Mucosa of stomach (tissue), 1 donor: Measurements from ENCODE around the gene PTPN6.
A peak's percentile ranks its signal among the peaks of the same experiment; 100 is the strongest.

Source experiments
- H3K27me3 ChIP-seq: one replicate; pipeline ENCODE4 v1.7.0; 2013; ENCODE audit warnings: mild to moderate bottlenecking, low read length; ENCODE audit not compliant: control insufficient read depth, insufficient read depth
- H3K36me3 ChIP-seq: one replicate; pipeline ENCODE4 v1.7.0; 2013; ENCODE audit warnings: low read length; ENCODE audit not compliant: control insufficient read depth, insufficient read depth
- H3K4me1 ChIP-seq: one replicate; pipeline ENCODE4 v1.7.0; 2013; ENCODE audit warnings: mild to moderate bottlenecking, low read length; ENCODE audit not compliant: control insufficient read depth, insufficient read depth
- H3K4me3 ChIP-seq: one replicate; pipeline ENCODE4 v1.7.0; 2013; ENCODE audit warnings: low read length
- H3K9ac ChIP-seq: one replicate; pipeline ENCODE4 v1.7.0; 2013; ENCODE audit warnings: mild to moderate bottlenecking, low read length, moderate library complexity
- H3K9me3 ChIP-seq: one replicate; pipeline ENCODE4 v1.7.0; 2013; ENCODE audit warnings: mild to moderate bottlenecking, low read length, moderate library complexity; ENCODE audit not compliant: control insufficient read depth
- donor health status: Pancreatic carcinoma.

The PTPN6 gene

DNA sequence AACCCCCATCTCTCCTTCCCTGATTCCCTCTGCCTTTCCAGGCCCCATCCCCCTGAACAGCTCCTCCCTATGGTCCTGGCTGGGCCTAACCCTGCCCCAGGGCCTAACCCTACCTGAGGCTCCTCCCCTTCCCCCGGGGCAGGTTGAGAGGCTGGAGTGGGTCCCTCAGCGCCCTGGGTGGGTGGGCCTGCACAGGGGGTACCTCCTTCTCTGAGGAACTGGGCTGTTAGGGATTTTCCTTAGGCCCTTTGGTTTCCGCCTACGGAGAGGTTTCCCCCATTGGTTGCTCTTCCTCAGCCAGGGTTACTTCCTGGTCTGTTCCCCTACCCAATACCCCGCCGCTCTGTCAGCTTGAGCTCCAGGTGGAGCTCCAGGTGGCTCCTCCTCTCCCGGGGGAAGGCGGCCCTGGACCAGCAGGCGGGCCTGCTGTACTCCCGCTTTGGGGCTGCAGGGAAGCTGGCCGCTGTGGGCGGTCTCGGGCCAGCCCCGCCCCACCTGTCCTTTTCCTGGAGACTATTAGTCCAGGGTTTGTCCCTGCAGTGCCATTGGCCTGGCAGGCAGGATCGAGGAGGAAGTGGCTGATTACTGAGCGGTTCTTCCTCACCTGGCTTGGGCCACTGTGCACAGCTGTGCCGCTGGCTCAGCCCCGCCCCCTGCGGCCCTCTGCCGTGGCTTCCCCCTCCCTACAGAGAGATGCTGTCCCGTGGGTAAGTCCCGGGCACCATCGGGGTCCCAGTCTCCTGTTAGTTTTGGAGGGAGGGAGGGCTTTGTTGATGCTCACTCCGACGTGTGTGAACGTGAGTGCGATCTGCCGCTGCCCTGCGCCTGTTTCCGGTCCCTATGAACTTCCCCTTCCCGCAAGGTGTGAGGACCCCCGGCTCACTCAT is 4.9 kb upstream of the PTPN6 start:
- H3K9ac ChIP-seq: peak overlapping the region; percentile 65
- H3K9me3 ChIP-seq: no peaks in the 10 kb centered on the region
- peaks cover 33% of the 10 kb centered on the region for H3K4me1 ChIP-seq
- H3K4me3 ChIP-seq: peak overlapping the region; percentile 39
- H3K27me3 ChIP-seq: no peaks in the 10 kb centered on the region
- peaks cover 4% of the 10 kb centered on the region for H3K36me3 ChIP-seq

DNA sequence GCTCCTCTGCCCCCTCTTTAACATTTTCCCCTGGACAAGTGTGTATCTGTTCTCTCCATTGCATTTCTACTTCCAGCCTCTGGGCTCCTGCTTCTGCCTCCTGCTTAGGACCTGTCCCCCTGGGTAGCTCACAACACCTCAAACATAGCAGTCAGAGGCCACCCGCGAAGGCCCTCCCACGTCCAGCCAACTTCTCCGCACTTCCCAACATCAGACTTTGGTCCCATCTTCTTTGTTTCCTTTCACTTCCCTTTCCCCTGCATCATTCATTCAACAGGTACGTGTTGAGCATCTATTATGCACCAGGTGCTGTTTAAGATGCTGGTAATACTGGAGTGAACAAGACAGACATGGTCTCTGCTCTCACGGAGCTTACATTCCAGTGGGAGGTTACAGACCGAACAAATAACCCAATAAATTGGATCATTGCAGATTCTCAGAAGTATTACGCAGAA is 4.2 kb upstream of the PTPN6 start:
- Histone ChIP-seq H3K9me3 (no peaks in the 10 kb centered on the region), H3K36me3 (no peaks in the 10 kb centered on the region), H3K9ac (peak overlapping the region; percentile 37), H3K4me1 (peaks cover 33% of the 10 kb centered on the region), H3K27me3 (no peaks in the 10 kb centered on the region), H3K4me3 (peak overlapping the region; percentile 39)

DNA sequence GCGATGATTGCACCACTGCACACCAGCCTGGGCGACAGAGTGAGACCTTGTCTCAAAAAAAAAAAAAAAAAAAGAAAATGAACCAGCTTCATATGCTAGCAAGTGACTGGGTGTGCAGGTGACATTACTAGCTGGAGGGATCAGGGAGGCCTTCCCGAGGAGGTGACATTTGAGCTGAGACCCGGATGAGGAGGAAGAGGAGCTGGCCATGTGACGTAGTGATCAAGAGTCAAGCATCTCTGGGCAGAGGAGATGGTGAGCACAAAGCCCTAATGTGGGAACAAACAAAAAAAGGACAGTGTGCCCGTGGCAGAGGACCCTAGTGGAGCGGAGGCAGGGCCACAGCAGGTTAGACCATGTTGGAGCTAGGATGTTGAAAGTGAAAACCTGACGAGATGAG is 3.5 kb upstream of the PTPN6 start:
- H3K9me3 ChIP-seq: no peaks in the 10 kb centered on the region
- H3K36me3 ChIP-seq: no peaks in the 10 kb centered on the region
- H3K27me3 ChIP-seq: no peaks in the 10 kb centered on the region
- no peak overlapping the region for H3K4me3 ChIP-seq
- peaks cover 29% of the 10 kb centered on the region for H3K4me1 ChIP-seq
- H3K9ac ChIP-seq: no peak overlapping the region

DNA sequence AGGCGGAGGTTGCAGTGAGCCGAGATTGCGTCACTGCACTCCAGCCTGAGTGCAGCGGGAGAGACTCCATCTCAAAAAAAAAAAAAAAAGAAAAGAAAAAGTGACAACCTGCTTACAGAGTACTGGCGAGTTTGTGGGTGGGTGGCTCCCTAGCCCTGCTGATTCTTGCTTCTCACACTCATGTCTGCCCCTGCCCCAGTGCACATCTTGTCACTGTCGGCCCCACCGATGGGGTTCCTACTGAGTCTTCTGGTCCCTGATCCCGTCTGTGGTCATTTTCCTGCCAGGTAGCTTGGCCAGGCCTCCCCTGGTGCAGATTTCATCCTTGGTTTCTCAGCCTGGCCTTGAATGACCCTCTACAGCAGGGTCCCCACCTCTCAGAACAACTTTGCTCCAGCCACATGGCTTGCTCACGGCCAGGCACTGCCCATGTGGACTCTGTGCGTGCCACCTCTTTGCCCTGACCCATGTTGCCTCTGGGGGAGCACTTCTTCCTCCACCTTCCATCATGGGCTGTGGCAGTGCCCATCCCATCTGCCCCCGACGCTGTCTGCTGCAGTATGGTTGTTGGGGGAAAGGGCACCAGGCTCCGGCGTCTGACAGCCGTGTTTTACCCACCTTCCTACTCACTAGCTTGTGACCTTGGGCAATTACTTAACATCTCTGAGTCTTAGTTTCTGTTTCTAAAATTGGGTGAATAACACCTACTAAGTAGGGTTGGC is 2.1 kb upstream of the PTPN6 start:
- Histone ChIP-seq H3K9ac (no peak overlapping the region), H3K36me3 (no peaks in the 10 kb centered on the region), H3K9me3 (no peaks in the 10 kb centered on the region), H3K4me3 (no peak overlapping the region), H3K27me3 (no peaks in the 10 kb centered on the region), H3K4me1 (peaks cover 19% of the 10 kb centered on the region)

DNA sequence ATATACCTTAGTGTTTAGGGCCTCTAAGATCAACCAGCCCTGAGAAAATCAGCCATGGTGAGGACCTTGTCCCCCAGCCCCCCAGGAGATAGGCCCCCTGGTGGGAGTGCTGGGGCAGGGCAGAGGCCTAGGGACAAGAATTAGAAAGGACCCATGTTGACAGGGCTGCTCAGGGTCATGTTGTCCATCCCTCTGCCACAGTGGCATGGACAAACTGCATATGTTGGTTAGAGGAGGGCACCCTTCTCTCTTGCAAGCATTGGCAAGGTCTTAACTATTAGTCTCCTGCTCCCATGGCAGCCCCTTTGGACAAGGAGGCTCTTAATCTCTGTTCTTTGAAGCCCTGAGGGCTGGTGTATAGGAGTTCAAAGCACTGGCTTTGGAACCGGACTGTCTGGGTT is 755 bp upstream of the PTPN6 start:
- Histone ChIP-seq H3K9me3 (no peaks in the 10 kb centered on the region), H3K36me3 (no peaks in the 10 kb centered on the region), H3K9ac (no peak overlapping the region), H3K4me3 (no peak overlapping the region), H3K27me3 (no peaks in the 10 kb centered on the region), H3K4me1 (peaks cover 14% of the 10 kb centered on the region)

DNA sequence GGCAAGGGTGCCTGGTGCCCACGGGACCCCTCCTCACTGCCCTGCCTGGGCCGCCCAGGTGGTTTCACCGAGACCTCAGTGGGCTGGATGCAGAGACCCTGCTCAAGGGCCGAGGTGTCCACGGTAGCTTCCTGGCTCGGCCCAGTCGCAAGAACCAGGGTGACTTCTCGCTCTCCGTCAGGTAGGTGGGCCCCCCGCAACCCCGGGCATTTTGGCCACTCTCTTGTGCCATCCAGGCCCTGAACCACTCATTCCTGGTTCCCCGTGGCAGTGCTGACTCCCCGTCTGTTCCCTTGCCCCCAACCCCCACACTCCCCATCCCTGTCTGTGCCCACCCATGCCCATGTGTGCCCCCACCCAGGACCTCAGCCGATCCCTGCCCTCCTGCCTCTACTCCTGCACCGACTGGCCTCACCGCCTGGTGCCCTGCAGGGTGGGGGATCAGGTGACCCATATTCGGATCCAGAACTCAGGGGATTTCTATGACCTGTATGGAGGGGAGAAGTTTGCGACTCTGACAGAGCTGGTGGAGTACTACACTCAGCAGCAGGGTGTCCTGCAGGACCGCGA is 480 bp downstream of the PTPN6 start:
- Histone ChIP-seq H3K4me3 (no peak overlapping the region), H3K9ac (peak overlapping the region; percentile 53), H3K9me3 (no peaks in the 10 kb centered on the region), H3K4me1 (peaks cover 6% of the 10 kb centered on the region), H3K36me3 (peaks cover 5% of the 10 kb centered on the region), H3K27me3 (no peaks in the 10 kb centered on the region)

DNA sequence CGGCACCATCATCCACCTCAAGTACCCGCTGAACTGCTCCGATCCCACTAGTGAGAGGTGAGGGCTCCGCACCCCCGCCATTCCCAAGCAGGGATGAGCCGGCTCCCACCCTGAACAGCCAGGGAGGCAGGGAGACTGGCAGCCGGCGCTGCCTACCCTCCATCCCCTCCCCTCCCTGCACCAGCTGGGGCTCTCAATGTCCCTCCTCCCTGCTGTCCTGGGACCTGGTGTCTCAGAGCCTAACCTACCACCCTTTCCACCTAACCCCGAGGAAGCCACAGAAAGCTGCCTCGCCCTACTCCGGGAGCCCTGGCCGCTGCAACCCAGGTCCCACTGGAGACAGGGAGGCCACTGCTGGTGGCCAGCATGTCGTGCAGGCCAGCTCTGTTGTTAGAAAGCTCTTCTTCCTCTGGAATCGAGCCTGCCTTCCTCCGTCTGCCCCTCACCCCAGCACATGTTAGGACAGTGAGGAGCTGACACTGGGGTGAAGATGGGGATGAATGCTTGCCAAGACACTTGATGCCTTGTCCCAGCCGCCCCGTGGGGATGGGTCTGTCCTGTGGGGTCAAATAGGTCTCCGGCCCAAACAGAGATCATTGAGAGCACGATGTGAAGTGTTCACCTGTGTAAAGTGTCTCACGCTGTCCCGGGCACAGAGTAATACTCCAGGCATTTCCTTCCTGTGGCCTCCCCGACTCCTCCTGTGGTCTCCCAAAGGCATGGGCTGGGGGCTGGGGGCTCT is 1.1 kb downstream of the PTPN6 start:
- H3K27me3 ChIP-seq: no peaks in the 10 kb centered on the region
- H3K9ac ChIP-seq: peak overlapping the region; percentile 53
- H3K9me3 ChIP-seq: no peaks in the 10 kb centered on the region
- peak overlapping the region; percentile 19 for H3K4me3 ChIP-seq
- H3K4me1 ChIP-seq: peaks cover 1% of the 10 kb centered on the region
- H3K36me3 ChIP-seq: peaks cover 5% of the 10 kb centered on the region

DNA sequence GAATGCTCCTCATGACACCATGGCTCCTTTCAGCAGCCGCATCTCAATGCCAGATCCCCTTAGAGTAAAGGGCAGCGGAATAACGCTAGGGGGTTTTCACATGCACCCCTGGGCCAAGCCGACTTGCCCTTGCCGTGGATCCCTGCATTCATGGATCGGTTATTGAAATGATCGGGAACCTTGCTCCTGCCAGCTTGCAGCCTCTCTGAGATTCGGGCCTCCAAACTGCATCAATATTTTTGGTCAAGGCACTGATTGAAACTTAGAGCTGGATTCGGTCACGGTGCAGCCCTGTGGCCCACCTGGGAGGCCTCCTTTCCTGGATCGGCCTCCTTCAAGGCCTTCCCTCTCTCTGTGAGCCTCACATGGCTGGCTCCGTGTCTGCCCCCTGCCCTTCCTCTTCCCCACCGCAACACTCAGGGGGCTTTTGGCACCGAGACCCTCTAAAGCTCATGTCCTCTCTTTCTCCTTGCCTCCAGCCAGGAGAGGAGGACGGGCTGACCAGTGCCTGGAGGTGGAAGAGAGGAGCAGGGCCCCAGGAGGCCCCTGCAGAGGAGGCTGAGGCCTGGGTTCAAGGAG is 1.8 kb downstream of the PTPN6 start:
- no peaks in the 10 kb centered on the region for H3K27me3 ChIP-seq
- no peaks in the 10 kb centered on the region for H3K4me1 ChIP-seq
- peaks cover 5% of the 10 kb centered on the region for H3K36me3 ChIP-seq
- H3K4me3 ChIP-seq: peak overlapping the region; percentile 19
- H3K9ac ChIP-seq: peak overlapping the region; percentile 34
- H3K9me3 ChIP-seq: no peaks in the 10 kb centered on the region

DNA sequence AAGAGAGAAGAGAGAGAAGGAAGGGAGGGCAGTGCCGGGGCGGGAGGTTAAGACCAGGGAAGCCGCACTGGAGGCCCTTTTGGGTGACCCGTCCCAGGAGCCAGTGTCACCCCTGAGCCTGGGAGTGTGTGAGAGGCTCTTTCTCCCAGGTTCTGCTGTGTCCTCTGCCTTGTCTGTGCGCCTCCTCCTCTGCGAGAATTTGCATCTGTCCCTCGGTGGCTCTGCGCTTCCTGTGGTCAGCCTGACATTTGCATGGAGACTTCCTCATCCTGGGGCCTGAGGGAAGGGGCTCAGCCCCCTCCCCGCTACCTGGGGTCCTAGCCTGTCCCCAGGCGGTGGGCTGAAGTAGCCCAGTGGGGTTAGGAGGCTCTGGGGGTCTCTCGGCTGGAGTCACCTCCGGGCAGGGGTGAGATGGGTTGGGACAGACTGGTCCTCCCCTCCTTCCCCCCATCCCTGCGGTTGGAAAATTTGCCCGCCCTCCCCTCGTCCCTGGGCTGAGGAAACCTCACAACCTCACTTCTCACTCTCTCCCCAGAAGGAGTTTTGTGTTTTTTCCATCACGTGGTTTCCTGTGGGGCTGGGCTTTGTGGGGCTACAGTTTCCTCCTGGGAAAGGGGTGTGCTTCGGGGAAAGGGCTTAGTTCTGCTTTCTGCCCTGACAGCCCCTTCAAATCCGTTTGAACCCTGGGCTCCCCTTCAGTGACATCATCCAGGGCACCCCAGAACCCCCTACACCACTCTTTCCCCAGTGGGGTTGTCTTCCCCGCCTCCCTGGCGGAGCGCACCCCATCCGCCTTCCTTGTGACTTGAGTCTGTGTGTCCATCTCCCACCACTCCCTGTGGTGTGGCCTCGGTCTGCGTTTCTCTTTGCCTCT is 2.5 kb downstream of the PTPN6 start:
- H3K4me1 ChIP-seq: no peaks in the 10 kb centered on the region
- no peak overlapping the region for H3K4me3 ChIP-seq
- peaks cover 5% of the 10 kb centered on the region for H3K36me3 ChIP-seq
- no peaks in the 10 kb centered on the region for H3K27me3 ChIP-seq
- H3K9me3 ChIP-seq: no peaks in the 10 kb centered on the region
- peak overlapping the region; percentile 34 for H3K9ac ChIP-seq

DNA sequence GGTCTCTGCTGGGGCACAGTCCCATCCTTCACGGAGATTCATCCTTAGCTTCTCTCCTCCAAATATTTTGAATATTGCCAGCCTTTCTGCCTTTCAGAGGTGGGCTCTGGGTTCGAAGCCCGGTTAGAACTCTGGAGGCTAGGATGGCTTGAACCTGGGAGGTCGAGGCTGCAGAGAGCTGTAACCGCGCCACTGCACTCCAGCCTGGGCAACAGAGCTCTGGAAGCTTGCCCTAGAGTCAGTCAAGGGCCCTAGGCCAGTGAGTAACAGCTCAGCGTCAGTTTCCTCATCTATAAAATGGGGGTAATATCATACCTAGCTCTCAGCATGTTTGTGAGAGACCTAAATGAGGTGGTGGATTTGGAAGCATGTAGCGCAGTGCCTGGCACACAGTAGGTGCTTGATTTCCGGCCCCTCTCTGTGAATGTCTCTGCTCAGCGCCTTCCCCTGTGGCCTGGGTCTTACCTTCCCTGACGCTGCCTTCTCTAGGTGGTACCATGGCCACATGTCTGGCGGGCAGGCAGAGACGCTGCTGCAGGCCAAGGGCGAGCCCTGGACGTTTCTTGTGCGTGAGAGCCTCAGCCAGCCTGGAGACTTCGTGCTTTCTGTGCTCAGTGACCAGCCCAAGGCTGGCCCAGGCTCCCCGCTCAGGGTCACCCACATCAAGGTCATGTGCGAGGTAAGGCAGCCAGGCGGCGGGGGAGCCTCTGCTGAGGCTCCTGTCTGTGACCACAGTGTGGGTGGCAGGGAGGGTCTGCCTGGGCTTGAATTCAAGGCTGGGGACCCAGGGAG is 3.4 kb downstream of the PTPN6 start:
- Histone ChIP-seq H3K36me3 (peaks cover 5% of the 10 kb centered on the region), H3K9ac (no peak overlapping the region), H3K4me3 (no peak overlapping the region), H3K27me3 (no peaks in the 10 kb centered on the region), H3K9me3 (no peaks in the 10 kb centered on the region), H3K4me1 (no peaks in the 10 kb centered on the region)
